K562 (cell line): Measurements from ENCODE around the gene EIF1. TPM values are rescaled to one million over a fixed set of nuclear protein-coding genes. Genes with fewer than 3 reads are reported as not detected.

ENCODE experiments used
- CCNT2 ChIP-seq: IDR thresholded peaks from 2 replicates; pipeline ENCODE4 v1.6.1; 2011; ENCODE audit warnings: borderline replicate concordance, low read depth, mild to moderate bottlenecking, moderate library complexity, mixed read lengths, low read length; ENCODE audit not compliant: insufficient read length; ENCODE audit errors: extremely low read depth
- polyA plus RNA-seq, 8 experiments: library from polyadenylated mRNA; depleted of rRNA in 4 of 8; stranded (reverse) in 5 of 8; unstranded in 3 of 8; fragments of >200 nt; fragmentation: Nextera tagmentation in 2 of 8; fragmentation: Illumina TruSeq in 1 of 8; extraction: Ambion mirVana in 2 of 8; extraction: Trizol in 1 of 8; gene quantifications; 2 replicates each; pipeline versions ENCODE4 v1.2.1 to v1.2.3, GENCODE V29; 2011 to 2014; ENCODE audit warnings: inconsistent platforms in 1 of 8, missing spikeins in 1 of 8
- total RNA-seq, 7 experiments: library from RNA; depleted of rRNA in 6 of 7; stranded (reverse); fragments of >200 nt in 6 of 7; fragmentation: Illumina TruSeq in 2 of 7; extraction: Trizol in 2 of 7; gene quantifications; 2 replicates each; pipeline versions ENCODE4 v1.2.1 to v1.2.3, GENCODE V29; 2011 to 2021; ENCODE audit warnings: low replicate concordance in 1 of 7
- TF ChIP-seq, protein P1 (sequence below), 2 experiments: fragments of 450-650 bp; IDR thresholded peaks; 2 replicates each; pipeline ENCODE4 v1.6.1; 2016; ENCODE audit warnings: mild to moderate bottlenecking in 2 of 2, borderline replicate concordance in 1 of 2, low read depth in 1 of 2, moderate library complexity in 1 of 2
- TF ChIP-seq, protein P2 (sequence below): fragments of 250-450 bp; sonication (Bioruptor Pico); IDR thresholded peaks from 2 replicates; pipeline ENCODE4 v1.8.0; 2022; ENCODE audit warnings: inconsistent platforms

The EIF1 gene
- total and polyA plus RNA-seq, 9 of the 15 experiments (the other 6 are each of a cell fraction or from before 2014, with no cell fraction given) = 67.0 to 1,204 (median 320) TPM

DNA sequence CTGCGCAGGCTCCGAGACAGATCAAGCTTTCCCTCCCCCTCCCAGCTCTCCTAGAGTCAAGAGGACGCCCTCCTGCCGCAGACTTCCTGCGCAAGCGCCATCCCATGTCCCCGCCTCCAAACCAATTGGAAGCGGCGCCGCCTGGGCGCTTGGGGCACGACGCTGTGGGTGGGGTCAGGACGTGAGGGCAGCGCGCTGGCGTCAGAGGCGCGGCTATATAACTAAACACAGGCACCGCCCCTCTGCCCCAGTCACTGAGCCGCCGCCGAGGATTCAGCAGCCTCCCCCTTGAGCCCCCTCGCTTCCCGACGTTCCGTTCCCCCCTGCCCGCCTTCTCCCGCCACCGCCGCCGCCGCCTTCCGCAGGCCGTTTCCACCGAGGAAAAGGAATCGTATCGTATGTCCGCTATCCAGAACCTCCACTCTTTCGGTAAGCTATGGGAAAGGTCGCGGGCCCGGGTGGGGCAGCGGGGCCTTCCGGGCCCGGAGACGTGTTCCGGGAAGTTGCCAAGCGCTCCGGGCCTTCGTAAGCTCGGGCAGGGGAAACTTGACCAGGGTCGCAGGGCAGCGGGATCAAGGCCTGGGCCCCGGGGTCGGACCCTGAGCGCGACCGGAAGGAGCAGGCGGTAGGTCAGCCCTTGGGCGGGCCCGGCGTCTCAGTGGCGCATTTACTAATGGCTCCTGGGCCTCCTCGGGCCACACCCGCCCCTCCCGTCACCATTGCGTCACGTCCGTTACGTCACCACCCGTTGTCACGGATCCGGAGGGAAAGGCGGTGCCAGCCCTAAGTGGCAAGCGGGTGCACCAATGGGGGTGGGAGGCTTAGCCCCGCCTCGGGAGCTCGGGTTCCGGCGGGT is at the start of gene EIF1 (continued):
- TF ChIP-seq, protein P1, sequence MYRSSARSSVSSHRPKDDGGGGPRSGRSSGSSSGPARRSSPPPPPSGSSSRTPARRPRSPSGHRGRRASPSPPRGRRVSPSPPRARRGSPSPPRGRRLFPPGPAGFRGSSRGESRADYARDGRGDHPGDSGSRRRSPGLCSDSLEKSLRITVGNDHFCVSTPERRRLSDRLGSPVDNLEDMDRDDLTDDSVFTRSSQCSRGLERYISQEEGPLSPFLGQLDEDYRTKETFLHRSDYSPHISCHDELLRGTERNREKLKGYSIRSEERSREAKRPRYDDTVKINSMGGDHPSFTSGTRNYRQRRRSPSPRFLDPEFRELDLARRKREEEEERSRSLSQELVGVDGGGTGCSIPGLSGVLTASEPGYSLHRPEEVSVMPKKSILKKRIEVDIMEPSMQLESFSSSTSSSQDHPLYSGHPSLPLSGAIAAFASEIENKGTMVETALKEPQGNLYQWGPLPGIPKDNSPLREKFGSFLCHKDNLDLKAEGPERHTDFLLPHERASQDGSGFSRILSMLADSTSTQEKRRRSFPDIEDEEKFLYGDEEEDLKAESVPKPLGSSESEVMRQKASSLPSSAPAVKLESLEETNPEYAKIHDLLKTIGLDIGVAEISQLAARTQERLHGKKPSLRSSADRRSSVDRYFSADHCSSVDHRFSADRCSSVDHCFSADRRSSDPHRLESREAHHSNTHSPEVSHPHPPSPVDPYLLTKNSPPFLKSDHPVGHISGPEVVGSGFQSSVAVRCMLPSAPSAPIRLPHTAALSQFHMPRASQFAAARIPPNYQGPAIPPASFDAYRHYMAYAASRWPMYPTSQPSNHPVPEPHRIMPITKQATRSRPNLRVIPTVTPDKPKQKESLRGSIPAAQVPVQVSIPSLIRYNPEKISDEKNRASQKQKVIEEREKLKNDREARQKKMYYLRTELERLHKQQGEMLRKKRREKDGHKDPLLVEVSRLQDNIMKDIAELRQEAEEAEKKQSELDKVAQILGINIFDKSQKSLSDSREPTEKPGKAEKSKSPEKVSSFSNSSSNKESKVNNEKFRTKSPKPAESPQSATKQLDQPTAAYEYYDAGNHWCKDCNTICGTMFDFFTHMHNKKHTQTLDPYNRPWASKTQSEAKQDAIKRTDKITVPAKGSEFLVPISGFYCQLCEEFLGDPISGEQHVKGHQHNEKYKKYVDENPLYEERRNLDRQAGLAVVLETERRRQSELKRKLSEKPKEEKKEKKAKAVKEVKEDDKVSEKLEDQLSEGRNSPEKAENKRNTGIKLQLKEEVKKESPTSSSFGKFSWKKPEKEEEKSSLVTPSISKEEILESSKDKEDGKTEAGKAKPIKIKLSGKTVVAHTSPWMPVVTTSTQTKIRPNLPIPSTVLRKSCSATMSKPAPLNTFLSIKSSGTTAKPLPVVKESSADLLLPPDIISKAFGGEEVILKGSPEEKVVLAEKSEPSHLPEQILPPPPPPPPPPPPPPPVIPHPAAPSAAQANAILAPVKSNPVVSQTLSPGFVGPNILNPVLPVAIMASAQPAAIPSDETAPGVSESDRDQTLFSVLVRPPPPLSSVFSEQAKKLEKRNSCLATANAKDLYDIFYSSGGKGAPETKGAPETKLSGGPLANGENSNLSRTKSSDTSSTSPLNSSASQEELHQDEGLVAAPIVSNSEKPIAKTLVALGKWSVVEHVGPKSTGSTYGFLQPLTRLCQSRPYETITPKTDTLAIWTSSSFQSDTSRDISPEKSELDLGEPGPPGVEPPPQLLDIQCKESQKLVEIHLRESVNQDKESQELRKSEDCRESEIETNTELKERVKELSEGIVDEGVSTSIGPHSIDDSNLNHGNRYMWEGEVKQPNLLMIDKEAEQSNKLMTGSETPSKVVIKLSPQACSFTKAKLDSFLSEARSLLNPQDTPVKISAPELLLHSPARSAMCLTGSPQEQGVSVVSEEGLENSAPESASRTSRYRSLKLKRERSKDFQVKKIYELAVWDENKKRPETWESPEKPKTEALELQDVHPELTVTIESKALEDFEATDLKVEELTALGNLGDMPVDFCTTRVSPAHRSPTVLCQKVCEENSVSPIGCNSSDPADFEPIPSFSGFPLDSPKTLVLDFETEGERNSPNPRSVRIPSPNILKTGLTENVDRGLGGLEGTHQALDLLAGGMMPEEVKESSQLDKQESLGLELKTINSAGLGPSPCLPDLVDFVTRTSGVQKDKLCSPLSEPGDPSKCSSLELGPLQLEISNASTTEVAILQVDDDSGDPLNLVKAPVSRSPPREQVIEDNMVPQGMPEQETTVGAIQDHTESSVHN (IDR thresholded peaks at IDR 0.05; ENCODE audit: borderline replicate concordance in 1 of 2, low read depth in 1 of 2) = no peak; a peak in 1 of 4 replicates
- peak; percentile 94 for TF ChIP-seq CCNT2
- TF ChIP-seq, protein P2, sequence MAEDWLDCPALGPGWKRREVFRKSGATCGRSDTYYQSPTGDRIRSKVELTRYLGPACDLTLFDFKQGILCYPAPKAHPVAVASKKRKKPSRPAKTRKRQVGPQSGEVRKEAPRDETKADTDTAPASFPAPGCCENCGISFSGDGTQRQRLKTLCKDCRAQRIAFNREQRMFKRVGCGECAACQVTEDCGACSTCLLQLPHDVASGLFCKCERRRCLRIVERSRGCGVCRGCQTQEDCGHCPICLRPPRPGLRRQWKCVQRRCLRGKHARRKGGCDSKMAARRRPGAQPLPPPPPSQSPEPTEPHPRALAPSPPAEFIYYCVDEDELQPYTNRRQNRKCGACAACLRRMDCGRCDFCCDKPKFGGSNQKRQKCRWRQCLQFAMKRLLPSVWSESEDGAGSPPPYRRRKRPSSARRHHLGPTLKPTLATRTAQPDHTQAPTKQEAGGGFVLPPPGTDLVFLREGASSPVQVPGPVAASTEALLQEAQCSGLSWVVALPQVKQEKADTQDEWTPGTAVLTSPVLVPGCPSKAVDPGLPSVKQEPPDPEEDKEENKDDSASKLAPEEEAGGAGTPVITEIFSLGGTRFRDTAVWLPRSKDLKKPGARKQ (CRISPR knock-in tag) = no peak
